MCF 10A (cell line): Measurements from ENCODE around the gene SLC17A7. TPM values are rescaled to one million over a fixed set of nuclear protein-coding genes. Genes with fewer than 3 reads are reported as not detected.

Source experiments
- BruUV-seq: library from RNA; stranded (reverse); fragments of 400-500 nt; replicated peaks from 2 replicates; lab custom pipeline; 2021; lab: Mats Ljungman, UMichigan
- CTCF ChIA-PET: fragments of 300-600 bp; sonication (Branson Sonifier 250); formaldehyde crosslinking; extraction: SDS; loops from one replicate; lab custom pipeline; 2021; ENCODE audit warnings: antibody characterized with exemption, inconsistent platforms; lab: Yijun Ruan, JAX
- POLR2A ChIA-PET: fragments of 300-600, 350-650 bp; sonication (Branson Sonifier 250); formaldehyde crosslinking; extraction: SDS; loops from one replicate; lab custom pipeline; 2020; ENCODE audit warnings: antibody characterized with exemption, inconsistent platforms; lab: Yijun Ruan, JAX
- DNase-seq: peaks from one replicate; pipeline ENCODE4 v3.0.0-alpha.2; 2018; ENCODE audit not compliant: unreplicated experiment
- H3K27ac Mint-ChIP-seq: one replicate; pipeline ENCODE4 v1.8.0; 2022; ENCODE audit warnings: mild to moderate bottlenecking, low read depth, mixed read lengths; ENCODE audit not compliant: unreplicated experiment
- H3K27me3 Mint-ChIP-seq: one replicate; pipeline ENCODE4 v1.8.0; 2022; ENCODE audit warnings: mixed read lengths; ENCODE audit not compliant: insufficient read depth, unreplicated experiment
- H3K36me3 Mint-ChIP-seq: one replicate; pipeline ENCODE4 v1.8.0; 2022; ENCODE audit warnings: mild to moderate bottlenecking, moderate library complexity, mixed read lengths; ENCODE audit not compliant: insufficient read depth, unreplicated experiment
- H3K4me1 Mint-ChIP-seq: one replicate; pipeline ENCODE4 v1.8.0; 2022; ENCODE audit warnings: mixed read lengths; ENCODE audit not compliant: insufficient read depth, unreplicated experiment
- H3K4me3 Mint-ChIP-seq: one replicate; pipeline ENCODE4 v1.8.0; 2022; ENCODE audit warnings: mild to moderate bottlenecking, moderate library complexity, mixed read lengths; ENCODE audit not compliant: unreplicated experiment
- H3K9me3 Mint-ChIP-seq: one replicate; pipeline ENCODE4 v1.8.0; 2022; ENCODE audit warnings: mixed read lengths; ENCODE audit not compliant: unreplicated experiment
- intact Hi-C: fragments of 100-400 bp; cut with micrococcal nuclease; formaldehyde crosslinking; loops from 2 replicates; pipeline ENCODE4 v1.14.1; 2022
- total RNA-seq: library from RNA; stranded (reverse); gene quantifications from 2 replicates; pipeline ENCODE4 v1.2.3, GENCODE V29; 2022
- TF ChIP-seq, protein P1 (sequence below): fragments of 200-600 bp; IDR thresholded peaks from one replicate; pipeline ENCODE4 v1.8.0; 2022; ENCODE audit warnings: antibody characterized with exemption, mild to moderate bottlenecking; ENCODE audit not compliant: unreplicated experiment

The SLC17A7 gene
- total RNA-seq, 1 experiment from 2014 or later: not detected

DNA sequence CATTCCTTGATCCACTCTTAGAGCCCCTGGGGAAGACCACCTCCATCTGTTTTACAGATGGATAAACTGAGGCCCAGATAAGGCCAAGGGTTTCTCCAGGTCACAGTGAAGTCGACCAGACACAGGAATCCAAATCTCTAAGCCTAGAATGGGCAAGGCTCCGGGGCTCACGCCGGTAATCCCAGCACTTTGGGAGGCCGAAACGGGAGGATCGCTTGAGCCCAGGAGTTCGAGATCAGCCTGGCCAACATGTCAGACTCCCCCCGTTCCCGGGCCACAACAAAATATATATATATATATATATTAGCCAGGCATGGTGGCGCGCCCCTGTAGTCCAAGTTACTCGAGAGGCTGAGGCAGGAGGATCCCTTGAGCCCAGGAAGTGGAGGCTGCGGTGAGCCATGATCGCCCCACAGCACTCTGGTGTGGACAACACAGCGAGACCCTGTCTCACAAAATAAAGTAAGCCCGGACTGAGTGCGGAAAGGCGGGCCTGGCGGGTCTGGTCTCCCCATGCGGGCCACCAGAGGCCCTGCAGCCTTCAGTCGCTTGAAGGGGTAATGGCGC lies 45.5 kb upstream of the SLC17A7 start:
- no peak for DNase-seq
- intact Hi-C loops: loop anchor here (5.0 kb wide), 1 partner anchor 34 kb away; the partner anchor contains the start of genes ALDH16A1 and PIH1D1
- BruUV-seq: TSS peak; percentile 74

DNA sequence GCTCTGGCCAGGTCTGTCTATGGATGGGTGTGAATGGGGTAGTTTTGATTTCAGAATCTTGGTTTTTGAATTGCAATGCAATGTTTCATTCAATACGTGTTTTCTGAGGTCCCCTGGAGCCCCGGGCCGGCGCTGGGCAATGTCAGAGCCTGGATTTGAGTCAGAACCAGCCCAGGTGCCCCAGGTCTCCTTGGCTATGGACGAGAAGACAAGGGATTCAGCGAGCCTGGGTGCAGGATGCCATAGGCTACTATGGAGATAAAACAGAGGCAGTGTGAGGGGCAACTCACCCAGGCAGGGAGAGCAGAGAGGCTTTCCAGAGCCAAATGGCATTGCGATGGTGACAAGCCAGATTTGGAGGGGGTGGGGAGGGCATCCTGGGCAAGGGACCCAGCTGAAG lies 44.9 kb upstream of the SLC17A7 start:
- ChIA-PET POLR2A (interaction anchor here (0.6 to 3.7 kb wide), 6 partner anchors 11 to 430 kb away, joined by 3 to 69 read pairs (median 3); partner anchors contain the start of genes ALDH16A1, PRRG2 and RPS11), CTCF (interaction anchor here (3.4 kb wide), 1 partner anchor 13 kb away, joined by 22 read pairs; the partner anchor contains the start of gene FLT3LG)
- H3K4me1 Mint-ChIP-seq: no peaks in the 10 kb centered on the region
- no peak overlapping the region for H3K4me3 Mint-ChIP-seq
- H3K36me3 Mint-ChIP-seq: peaks cover 43% of the 10 kb centered on the region
- H3K27ac Mint-ChIP-seq: peak overlapping the region; percentile 99
- DNase-seq: no peak
- TF ChIP-seq, protein P1, sequence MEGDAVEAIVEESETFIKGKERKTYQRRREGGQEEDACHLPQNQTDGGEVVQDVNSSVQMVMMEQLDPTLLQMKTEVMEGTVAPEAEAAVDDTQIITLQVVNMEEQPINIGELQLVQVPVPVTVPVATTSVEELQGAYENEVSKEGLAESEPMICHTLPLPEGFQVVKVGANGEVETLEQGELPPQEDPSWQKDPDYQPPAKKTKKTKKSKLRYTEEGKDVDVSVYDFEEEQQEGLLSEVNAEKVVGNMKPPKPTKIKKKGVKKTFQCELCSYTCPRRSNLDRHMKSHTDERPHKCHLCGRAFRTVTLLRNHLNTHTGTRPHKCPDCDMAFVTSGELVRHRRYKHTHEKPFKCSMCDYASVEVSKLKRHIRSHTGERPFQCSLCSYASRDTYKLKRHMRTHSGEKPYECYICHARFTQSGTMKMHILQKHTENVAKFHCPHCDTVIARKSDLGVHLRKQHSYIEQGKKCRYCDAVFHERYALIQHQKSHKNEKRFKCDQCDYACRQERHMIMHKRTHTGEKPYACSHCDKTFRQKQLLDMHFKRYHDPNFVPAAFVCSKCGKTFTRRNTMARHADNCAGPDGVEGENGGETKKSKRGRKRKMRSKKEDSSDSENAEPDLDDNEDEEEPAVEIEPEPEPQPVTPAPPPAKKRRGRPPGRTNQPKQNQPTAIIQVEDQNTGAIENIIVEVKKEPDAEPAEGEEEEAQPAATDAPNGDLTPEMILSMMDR: no peak
- BruUV-seq: no TSS peak
- no peaks in the 10 kb centered on the region for H3K9me3 Mint-ChIP-seq
- intact Hi-C loops: loop anchor here (5.0 kb wide), 1 partner anchor 34 kb away; the partner anchor contains the start of genes ALDH16A1 and PIH1D1
- no peaks in the 10 kb centered on the region for H3K27me3 Mint-ChIP-seq

More for the DNA sequence above, 45.5 kb upstream of the SLC17A7 start:
- no peaks in the 10 kb centered on the region for H3K27me3 Mint-ChIP-seq
- TF ChIP-seq, protein P1: no peak
- peak overlapping the region; percentile 95 for H3K4me3 Mint-ChIP-seq
- peaks cover 49% of the 10 kb centered on the region for H3K36me3 Mint-ChIP-seq
- no peaks in the 10 kb centered on the region for H3K9me3 Mint-ChIP-seq
- peak overlapping the region; percentile 99 for H3K27ac Mint-ChIP-seq
- H3K4me1 Mint-ChIP-seq: no peaks in the 10 kb centered on the region
- POLR2A ChIA-PET: interaction anchor here (0.6 to 3.7 kb wide), 11 partner anchors 10 to 431 kb away, joined by 3 to 69 read pairs (median 6); partner anchors contain the start of genes AKT1S1, ALDH16A1, NOSIP and PIH1D1
- CTCF ChIA-PET: no interaction called here

DNA sequence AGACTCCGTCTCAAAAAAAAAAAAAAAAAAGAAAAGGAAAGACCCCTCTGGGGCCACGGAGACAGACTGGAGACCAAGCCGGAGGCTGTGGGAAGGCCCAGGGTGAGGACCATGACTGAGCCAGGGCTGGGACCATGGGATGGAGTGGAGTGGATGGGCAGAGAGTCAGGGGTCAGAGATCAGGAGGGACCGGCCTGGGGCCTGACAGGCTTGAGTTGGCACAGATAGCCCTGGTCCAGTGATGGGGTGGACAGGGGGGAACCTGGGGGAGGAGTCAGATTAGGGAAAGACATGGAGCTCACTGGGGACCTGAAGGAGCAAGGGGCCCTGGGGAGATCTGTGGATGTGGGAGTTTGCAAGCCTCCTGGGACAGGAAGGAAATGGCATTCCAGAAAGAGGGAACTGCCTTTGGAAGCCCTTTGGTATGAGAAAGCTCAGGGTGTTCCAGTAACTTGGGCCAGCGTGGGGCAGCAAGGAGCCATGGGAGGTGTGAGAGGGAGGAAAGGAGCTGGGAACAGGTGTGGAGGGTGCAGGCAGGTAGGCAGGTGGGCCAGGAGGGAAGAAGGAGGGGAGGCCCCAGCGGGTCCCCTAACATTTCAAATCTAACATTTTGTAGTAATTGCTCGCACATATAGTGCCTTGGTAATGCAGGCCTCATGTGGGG lies 39.8 kb upstream of the SLC17A7 start:
- Mint-ChIP-seq H3K9me3 (no peaks in the 10 kb centered on the region), H3K27ac (no peak overlapping the region), H3K27me3 (no peaks in the 10 kb centered on the region), H3K4me1 (no peaks in the 10 kb centered on the region), H3K36me3 (no peaks in the 10 kb centered on the region), H3K4me3 (no peak overlapping the region)
- DNase-seq: no peak
- ChIA-PET POLR2A (interaction anchor here (0.6 kb wide), 1 partner anchor 10 kb away, joined by 3 read pairs; no protein-coding TSS in a partner anchor), CTCF (interaction anchor here (0.8 to 1.4 kb wide), 3 partner anchors 8 to 218 kb away, joined by 3 to 5 read pairs (median 3); no protein-coding TSS in a partner anchor)
- no TSS peak for BruUV-seq
- intact Hi-C loops: no loop called here
- TF ChIP-seq, protein P1: no peak

DNA sequence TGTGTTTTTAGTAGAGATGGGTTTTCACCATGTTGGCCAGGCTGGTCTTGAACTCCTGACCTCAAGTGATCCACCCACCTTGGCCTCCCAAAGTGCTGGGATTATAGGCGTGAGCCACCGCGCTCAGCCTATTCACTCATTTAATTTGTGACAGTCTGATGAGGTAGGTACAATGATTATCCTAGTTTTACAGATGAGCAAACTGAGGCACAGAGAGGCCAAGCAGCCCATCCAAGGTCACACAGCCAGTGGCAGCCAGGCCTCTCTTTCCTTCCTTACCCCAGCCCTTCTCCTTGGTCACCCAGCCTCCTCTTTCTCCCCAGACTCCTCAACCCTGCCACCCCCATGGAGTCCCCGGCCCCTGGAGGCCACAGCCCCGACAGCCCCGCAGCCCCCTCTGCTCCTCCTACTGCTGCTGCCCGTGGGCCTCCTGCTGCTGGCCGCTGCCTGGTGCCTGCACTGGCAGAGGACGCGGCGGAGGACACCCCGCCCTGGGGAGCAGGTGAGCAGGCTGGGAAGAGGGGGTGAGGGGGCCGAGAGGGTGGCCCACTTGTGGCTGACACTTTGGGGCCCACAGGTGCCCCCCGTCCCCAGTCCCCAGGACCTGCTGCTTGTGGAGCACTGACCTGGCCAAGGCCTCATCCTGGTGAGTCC lies 38.8 kb upstream of the SLC17A7 start:
- ChIA-PET POLR2A (no interaction called here), CTCF (no interaction called here)
- peaks cover 8% of the 10 kb centered on the region for H3K27me3 Mint-ChIP-seq
- no peak overlapping the region for H3K27ac Mint-ChIP-seq
- H3K4me1 Mint-ChIP-seq: no peaks in the 10 kb centered on the region
- TF ChIP-seq, protein P1: no peak
- no peaks in the 10 kb centered on the region for H3K36me3 Mint-ChIP-seq
- no peak for DNase-seq
- no TSS peak for BruUV-seq
- H3K9me3 Mint-ChIP-seq: no peaks in the 10 kb centered on the region
- no peak overlapping the region for H3K4me3 Mint-ChIP-seq
- intact Hi-C loops: no loop called here
